HL-60 (cell line): Measurements from ENCODE around the gene NR3C2.

Source experiments
- DNase-seq, 2 experiments: peaks; one replicate each; pipeline ENCODE4 v3.0.0-alpha.2; 2010 to 2020; ENCODE audit warnings: low read depth in 1 of 2, low spot score in 1 of 2
- H3K27ac ChIP-seq: fragments of 250-450 bp; sonication (Bioruptor Pico); replicated peaks from 2 replicates; pipeline ENCODE4 v1.5.1; 2020; ENCODE audit warnings: mild to moderate bottlenecking, moderate library complexity
- H3K27me3 ChIP-seq: fragments of 250-450 bp; sonication (Bioruptor Pico); 2 replicates; pipeline ENCODE4 v1.5.1; 2021; ENCODE audit warnings: mild to moderate bottlenecking, moderate library complexity; ENCODE audit not compliant: insufficient read depth, poor library complexity, severe bottlenecking
- H3K4me3 ChIP-seq: replicated peaks from 2 replicates; pipeline ENCODE4 v1.5.1; 2011; ENCODE audit warnings: mild to moderate bottlenecking, control low read depth, low read length; ENCODE audit not compliant: insufficient read depth
- CTCF ChIP-seq: IDR thresholded peaks from one replicate; pipeline ENCODE4 v1.5.1; 2011; ENCODE audit warnings: low read length, control low read depth, inconsistent platforms; ENCODE audit not compliant: insufficient read depth
- GABPA ChIP-seq: IDR thresholded peaks from 2 replicates; pipeline ENCODE4 v1.6.1; 2012; ENCODE audit warnings: low read depth
- POLR2AphosphoS5 ChIP-seq: IDR thresholded peaks from 2 replicates; pipeline ENCODE4 v1.6.1; 2012; ENCODE audit warnings: low read depth
- REST ChIP-seq: IDR thresholded peaks from 2 replicates; pipeline ENCODE4 v1.6.1; 2012; ENCODE audit warnings: low read depth; ENCODE audit not compliant: insufficient replicate concordance
- SPI1 ChIP-seq: IDR thresholded peaks from 2 replicates; pipeline ENCODE4 v1.6.1; 2012; ENCODE audit warnings: low read depth, mild to moderate bottlenecking, borderline replicate concordance

Gene NR3C2

GRCh38 chr4:148162519-148162918, 279.7 kb downstream of the NR3C2 start:
- Histone ChIP-seq H3K27me3 (no peaks in the 10 kb centered on the region), H3K4me3 (no peak overlapping the region), H3K27ac (no peak overlapping the region)
- TF ChIP-seq CTCF (no peak), GABPA (no peak), REST (no peak), SPI1 (no peak), POLR2AphosphoS5 (no peak)
- no peak for DNase-seq

GRCh38 chr4:148161601-148162000, 280.6 kb downstream of the NR3C2 start:
- Histone ChIP-seq H3K27ac (no peak overlapping the region), H3K4me3 (no peak overlapping the region), H3K27me3 (no peaks in the 10 kb centered on the region)
- no peak for DNase-seq
- TF ChIP-seq REST (no peak), CTCF (no peak), GABPA (no peak), SPI1 (no peak), POLR2AphosphoS5 (no peak)

- TF ChIP-seq CTCF (no peak), POLR2AphosphoS5 (no peak), GABPA (no peak), REST (no peak), SPI1 (no peak)
- Histone ChIP-seq H3K27ac (no peak overlapping the region), H3K4me3 (no peak overlapping the region), H3K27me3 (no peaks in the 10 kb centered on the region)
- no peak for DNase-seq
Measured at GRCh38 chr4:148159793-148160192, 282.4 kb downstream of the NR3C2 start.
